GM06990 (cell line): Measurements from ENCODE around the gene PYCR2.

Experiments used
- DNase-seq: peaks from one replicate; pipeline ENCODE4 v3.0.0-alpha.2; 2011; ENCODE audit not compliant: insufficient read length; ENCODE audit errors: extremely low read depth
- H3K27me3 ChIP-seq: replicated peaks from 2 replicates; pipeline ENCODE4 v1.6.0; 2011; ENCODE audit warnings: low read length; ENCODE audit not compliant: control insufficient read depth, insufficient read depth
- H3K36me3 ChIP-seq: 2 replicates; pipeline ENCODE4 v1.5.1; 2011; ENCODE audit warnings: low read length; ENCODE audit not compliant: control insufficient read depth, insufficient read depth
- H3K4me3 ChIP-seq: replicated peaks from 2 replicates; pipeline ENCODE4 v1.5.1; 2011; ENCODE audit warnings: low read depth, mild to moderate bottlenecking, control low read depth, low read length
- TF ChIP-seq, protein P1 (sequence below): IDR thresholded peaks from 2 replicates; pipeline ENCODE4 v1.5.1; 2011; ENCODE audit warnings: low read length, control low read depth, mild to moderate bottlenecking, inconsistent platforms; ENCODE audit not compliant: insufficient read depth, poor library complexity, severe bottlenecking

Gene PYCR2

DNA sequence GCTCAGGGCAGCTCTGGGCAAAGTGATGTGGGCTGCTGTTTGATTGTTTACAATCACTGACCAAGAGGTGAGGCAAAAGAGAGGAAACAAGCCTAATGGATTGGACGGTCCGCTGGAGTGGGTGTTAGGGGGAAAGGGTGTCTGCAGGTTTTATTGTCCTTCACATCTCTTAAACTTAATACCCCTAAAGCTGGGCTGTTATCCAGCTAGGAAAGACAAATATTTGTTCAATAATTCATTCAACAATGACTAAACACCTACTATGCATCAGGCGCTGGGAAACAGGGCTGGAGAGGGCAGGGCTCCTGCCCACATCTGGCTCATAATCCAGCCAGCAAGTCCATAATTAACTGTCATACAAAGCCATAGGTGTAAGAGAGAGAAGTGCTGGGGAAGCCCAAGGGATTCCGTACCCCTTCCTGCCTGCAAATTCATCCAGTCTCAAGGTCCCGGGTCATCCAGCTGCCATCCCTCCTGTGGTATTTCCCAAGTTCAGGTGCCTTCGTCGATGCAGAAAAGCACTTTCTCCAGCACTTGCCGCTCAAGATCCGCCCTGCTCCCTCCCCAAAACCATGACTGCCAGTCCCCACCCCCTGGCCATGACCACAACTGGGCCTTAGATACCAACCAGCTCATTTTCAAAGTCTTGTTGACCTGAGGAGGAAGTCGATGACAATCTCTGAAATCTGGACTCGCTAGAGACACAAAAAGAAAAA lies 52.5 kb downstream of the PYCR2 start:
- H3K27me3 ChIP-seq: no peaks in the 10 kb centered on the region
- no peak overlapping the region for H3K4me3 ChIP-seq
- TF ChIP-seq, protein P1, sequence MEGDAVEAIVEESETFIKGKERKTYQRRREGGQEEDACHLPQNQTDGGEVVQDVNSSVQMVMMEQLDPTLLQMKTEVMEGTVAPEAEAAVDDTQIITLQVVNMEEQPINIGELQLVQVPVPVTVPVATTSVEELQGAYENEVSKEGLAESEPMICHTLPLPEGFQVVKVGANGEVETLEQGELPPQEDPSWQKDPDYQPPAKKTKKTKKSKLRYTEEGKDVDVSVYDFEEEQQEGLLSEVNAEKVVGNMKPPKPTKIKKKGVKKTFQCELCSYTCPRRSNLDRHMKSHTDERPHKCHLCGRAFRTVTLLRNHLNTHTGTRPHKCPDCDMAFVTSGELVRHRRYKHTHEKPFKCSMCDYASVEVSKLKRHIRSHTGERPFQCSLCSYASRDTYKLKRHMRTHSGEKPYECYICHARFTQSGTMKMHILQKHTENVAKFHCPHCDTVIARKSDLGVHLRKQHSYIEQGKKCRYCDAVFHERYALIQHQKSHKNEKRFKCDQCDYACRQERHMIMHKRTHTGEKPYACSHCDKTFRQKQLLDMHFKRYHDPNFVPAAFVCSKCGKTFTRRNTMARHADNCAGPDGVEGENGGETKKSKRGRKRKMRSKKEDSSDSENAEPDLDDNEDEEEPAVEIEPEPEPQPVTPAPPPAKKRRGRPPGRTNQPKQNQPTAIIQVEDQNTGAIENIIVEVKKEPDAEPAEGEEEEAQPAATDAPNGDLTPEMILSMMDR: no peak
- no peak for DNase-seq
- peaks cover 14% of the 10 kb centered on the region for H3K36me3 ChIP-seq

DNA sequence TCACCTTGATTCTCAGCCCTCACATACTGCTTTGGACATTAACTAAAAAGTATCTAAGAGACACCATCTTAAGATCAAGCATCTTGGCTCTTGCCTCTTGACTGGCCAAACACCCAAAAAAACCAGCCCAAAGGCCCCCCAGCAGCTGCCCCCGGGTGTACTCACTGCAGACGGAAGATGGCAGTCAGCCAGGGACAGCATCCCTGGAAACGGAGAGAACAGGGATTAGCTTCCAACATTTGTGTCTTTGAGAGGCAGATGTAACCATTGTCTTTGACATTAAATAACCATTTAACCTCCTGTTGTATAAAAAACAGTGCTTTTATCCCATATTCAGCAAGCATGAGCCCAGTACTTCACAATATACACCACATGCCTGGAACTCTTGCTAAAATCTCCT lies 53.1 kb downstream of the PYCR2 start:
- H3K4me3 ChIP-seq: no peak overlapping the region
- peaks cover 16% of the 10 kb centered on the region for H3K36me3 ChIP-seq
- DNase-seq: no peak
- TF ChIP-seq, protein P1: no peak
- no peaks in the 10 kb centered on the region for H3K27me3 ChIP-seq
